IMR-90 (cell line): ENCODE measurements around the gene CUX1.

Source experiments
- CEBPB ChIP-seq: IDR thresholded peaks from 2 replicates; pipeline ENCODE4 v1.6.1; 2012; ENCODE audit warnings: low read depth, low read length, improper control_type of control experiment
- CHD1 ChIP-seq: IDR thresholded peaks from 2 replicates; pipeline ENCODE4 v1.6.1; 2012; ENCODE audit warnings: low read depth, low read length, improper control_type of control experiment
- CTCF ChIP-seq: conservative IDR thresholded peaks from 2 replicates; pipeline ENCODE4 v1.5.1; 2012; ENCODE audit warnings: mild to moderate bottlenecking, low read depth, low read length, improper control_type of control experiment
- ELK1 ChIP-seq: fragments of 150-350 bp; IDR thresholded peaks from 2 replicates; pipeline ENCODE4 v1.6.1; 2016; ENCODE audit warnings: low read depth, mild to moderate bottlenecking, low read length, moderate library complexity, borderline replicate concordance
- FOS ChIP-seq: fragments of 150-350 bp; IDR thresholded peaks from 2 replicates; pipeline ENCODE4 v1.6.1; 2016; ENCODE audit warnings: low read depth, low read length
- MAFK ChIP-seq: IDR thresholded peaks from 2 replicates; pipeline ENCODE4 v1.6.1; 2012; ENCODE audit warnings: low read depth, low read length, improper control_type of control experiment
- MXI1 ChIP-seq: IDR thresholded peaks from 2 replicates; pipeline ENCODE4 v1.6.1; 2012; ENCODE audit warnings: low read depth, mild to moderate bottlenecking, low read length, moderate library complexity, borderline replicate concordance
- POLR2A ChIP-seq: IDR thresholded peaks from 2 replicates; pipeline ENCODE4 v1.6.1; 2012; ENCODE audit warnings: mild to moderate bottlenecking, low read depth, low read length
- RAD21 ChIP-seq: IDR thresholded peaks from 2 replicates; pipeline ENCODE4 v1.6.1; 2012; ENCODE audit warnings: low read length, improper control_type of control experiment
- RCOR1 ChIP-seq: IDR thresholded peaks from 2 replicates; pipeline ENCODE4 v1.6.1; 2012; ENCODE audit warnings: mild to moderate bottlenecking, low read length, improper control_type of control experiment; ENCODE audit not compliant: insufficient replicate concordance
- RFX5 ChIP-seq: IDR thresholded peaks from 2 replicates; pipeline ENCODE4 v1.8.0; 2012; ENCODE audit warnings: low read depth, mild to moderate bottlenecking, low read length, moderate library complexity
- SMC3 ChIP-seq: fragments of 150-350 bp; IDR thresholded peaks from 2 replicates; pipeline ENCODE4 v1.6.1; 2016; ENCODE audit warnings: low read depth, mild to moderate bottlenecking, antibody characterized with exemption, low read length, moderate library complexity
- USF2 ChIP-seq: fragments of 150-350 bp; IDR thresholded peaks from 2 replicates; pipeline ENCODE4 v1.6.1; 2017; ENCODE audit warnings: mild to moderate bottlenecking, antibody characterized with exemption, low read length, low read depth

DNA sequence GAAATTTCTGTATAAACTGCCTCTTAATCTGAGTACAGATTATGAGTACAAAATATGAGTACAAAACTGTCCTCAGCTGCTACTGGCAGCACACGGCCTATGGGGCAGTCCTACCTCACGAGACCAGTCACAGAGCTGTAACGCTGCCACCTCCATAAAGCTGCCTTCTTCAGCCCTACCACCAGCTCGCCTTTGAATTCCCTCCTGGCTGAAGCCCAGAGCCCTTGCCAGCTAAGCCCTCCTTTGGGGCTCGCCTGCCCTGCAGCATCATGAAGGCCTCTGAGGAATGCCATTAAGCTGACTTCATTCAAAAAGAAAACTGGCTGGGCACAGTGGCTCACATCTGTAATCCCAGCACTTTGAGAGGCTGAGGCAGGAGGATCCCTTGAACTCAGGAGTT, 289.2 kb downstream of the CUX1 start:
- no peak for TF ChIP-seq CTCF
- no peak for TF ChIP-seq FOS
- no peak for TF ChIP-seq MXI1
- TF ChIP-seq POLR2A = no peak
- no peak for TF ChIP-seq MAFK
- no peak for TF ChIP-seq RFX5
- TF ChIP-seq RAD21 = no peak
- no peak for TF ChIP-seq USF2
- TF ChIP-seq RCOR1 = no peak
- TF ChIP-seq CEBPB = no peak
- TF ChIP-seq CHD1 = no peak
- TF ChIP-seq SMC3 = no peak
- no peak for TF ChIP-seq ELK1
